SU-DHL-6 (cell line): Measurements from ENCODE around the gene AREL1.
A peak's percentile ranks its signal among the peaks of the same experiment; 100 is the strongest.
"Not testable (repeated sequence)": the region's sequence is repeated elsewhere in the genome, so short reads cannot be mapped to it uniquely, and the experiment has no call there.

Source experiments
- H2AFZ ChIP-seq: fragments of 200-600 bp; sonication (generic); 2 replicates; pipeline ENCODE4 v1.6.1; 2014; ENCODE audit warnings: low read depth, mild to moderate bottlenecking, moderate library complexity, mixed read lengths, antibody characterized with exemption, low read length; ENCODE audit not compliant: severe bottlenecking
- H3F3A ChIP-seq: fragments of 200-600 bp; shearing (Covaris generic); 2 replicates; pipeline ENCODE4 v1.6.0; 2016; ENCODE audit warnings: antibody characterized with exemption, mild to moderate bottlenecking; ENCODE audit not compliant: insufficient read depth
- H3K27ac ChIP-seq: fragments of 200-600 bp; sonication (generic); 2 replicates; pipeline ENCODE4 v1.5.1; 2016; ENCODE audit warnings: low read depth, mild to moderate bottlenecking, low read length, moderate library complexity, mixed read lengths
- H3K27me3 ChIP-seq: fragments of 200-600 bp; sonication (generic), shearing (Covaris generic); 2 replicates; pipeline ENCODE4 v1.6.0; 2014; ENCODE audit warnings: mild to moderate bottlenecking, low read length
- H3K36me3 ChIP-seq: fragments of 200-600 bp; sonication (generic); 2 replicates; pipeline ENCODE4 v1.6.1; 2014; ENCODE audit warnings: mild to moderate bottlenecking, low read length, mixed read lengths
- H3K4me2 ChIP-seq: fragments of 300-600, 200-600 bp; shearing (Covaris generic), sonication (generic); 2 replicates; pipeline ENCODE4 v1.6.0; 2014; ENCODE audit warnings: low read length, low read depth, mild to moderate bottlenecking; ENCODE audit not compliant: poor library complexity, severe bottlenecking
- H3K4me3 ChIP-seq: fragments of 200-600 bp; sonication (generic); 2 replicates; pipeline ENCODE4 v1.5.1; 2014; ENCODE audit warnings: antibody characterized with exemption, low read length, mild to moderate bottlenecking, mixed read lengths; ENCODE audit not compliant: insufficient read depth, poor library complexity, severe bottlenecking
- H3K79me2 ChIP-seq: fragments of 200-600 bp; sonication (generic); 2 replicates; pipeline ENCODE4 v1.6.1; 2014; ENCODE audit warnings: mild to moderate bottlenecking, low read length, moderate library complexity; ENCODE audit not compliant: insufficient read depth
- H3K9ac ChIP-seq: fragments of 200-600 bp; sonication (generic); 2 replicates; pipeline ENCODE4 v1.7.0; 2014; ENCODE audit warnings: mild to moderate bottlenecking, low read length
- H3K9me2 ChIP-seq: fragments of 200-600 bp; sonication (generic); replicated peaks from 2 replicates; pipeline ENCODE4 v1.6.1; 2014; ENCODE audit warnings: low read length; ENCODE audit not compliant: insufficient read depth
- H3K9me3 ChIP-seq: fragments of 200-600 bp; sonication (generic); 2 replicates; pipeline ENCODE4 v1.6.1; 2014; ENCODE audit warnings: low read length, mixed read lengths; ENCODE audit not compliant: insufficient read depth
- H4K20me1 ChIP-seq: fragments of 200-600 bp; sonication (generic); 2 replicates; pipeline ENCODE4 v1.6.1; 2014; ENCODE audit warnings: low read depth, mild to moderate bottlenecking, antibody characterized with exemption, low read length, moderate library complexity, mixed read lengths
- EZH2phosphoT487 ChIP-seq: fragments of 200-600 bp; sonication (generic), shearing (Covaris generic); conservative IDR thresholded peaks from 2 replicates; pipeline ENCODE4 v1.6.1; 2018; ENCODE audit warnings: mild to moderate bottlenecking, antibody characterized with exemption, low read length, moderate library complexity, mixed read lengths
- TF ChIP-seq, protein P1 (sequence below): fragments of 200-600 bp; sonication (generic); IDR thresholded peaks from one replicate; pipeline ENCODE4 v1.5.1; 2017; ENCODE audit warnings: antibody characterized with exemption, mild to moderate bottlenecking, low read length, moderate library complexity; ENCODE audit not compliant: insufficient read depth, poor library complexity, severe bottlenecking

The AREL1 gene, protein sequence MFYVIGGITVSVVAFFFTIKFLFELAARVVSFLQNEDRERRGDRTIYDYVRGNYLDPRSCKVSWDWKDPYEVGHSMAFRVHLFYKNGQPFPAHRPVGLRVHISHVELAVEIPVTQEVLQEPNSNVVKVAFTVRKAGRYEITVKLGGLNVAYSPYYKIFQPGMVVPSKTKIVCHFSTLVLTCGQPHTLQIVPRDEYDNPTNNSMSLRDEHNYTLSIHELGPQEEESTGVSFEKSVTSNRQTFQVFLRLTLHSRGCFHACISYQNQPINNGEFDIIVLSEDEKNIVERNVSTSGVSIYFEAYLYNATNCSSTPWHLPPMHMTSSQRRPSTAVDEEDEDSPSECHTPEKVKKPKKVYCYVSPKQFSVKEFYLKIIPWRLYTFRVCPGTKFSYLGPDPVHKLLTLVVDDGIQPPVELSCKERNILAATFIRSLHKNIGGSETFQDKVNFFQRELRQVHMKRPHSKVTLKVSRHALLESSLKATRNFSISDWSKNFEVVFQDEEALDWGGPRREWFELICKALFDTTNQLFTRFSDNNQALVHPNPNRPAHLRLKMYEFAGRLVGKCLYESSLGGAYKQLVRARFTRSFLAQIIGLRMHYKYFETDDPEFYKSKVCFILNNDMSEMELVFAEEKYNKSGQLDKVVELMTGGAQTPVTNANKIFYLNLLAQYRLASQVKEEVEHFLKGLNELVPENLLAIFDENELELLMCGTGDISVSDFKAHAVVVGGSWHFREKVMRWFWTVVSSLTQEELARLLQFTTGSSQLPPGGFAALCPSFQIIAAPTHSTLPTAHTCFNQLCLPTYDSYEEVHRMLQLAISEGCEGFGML

DNA sequence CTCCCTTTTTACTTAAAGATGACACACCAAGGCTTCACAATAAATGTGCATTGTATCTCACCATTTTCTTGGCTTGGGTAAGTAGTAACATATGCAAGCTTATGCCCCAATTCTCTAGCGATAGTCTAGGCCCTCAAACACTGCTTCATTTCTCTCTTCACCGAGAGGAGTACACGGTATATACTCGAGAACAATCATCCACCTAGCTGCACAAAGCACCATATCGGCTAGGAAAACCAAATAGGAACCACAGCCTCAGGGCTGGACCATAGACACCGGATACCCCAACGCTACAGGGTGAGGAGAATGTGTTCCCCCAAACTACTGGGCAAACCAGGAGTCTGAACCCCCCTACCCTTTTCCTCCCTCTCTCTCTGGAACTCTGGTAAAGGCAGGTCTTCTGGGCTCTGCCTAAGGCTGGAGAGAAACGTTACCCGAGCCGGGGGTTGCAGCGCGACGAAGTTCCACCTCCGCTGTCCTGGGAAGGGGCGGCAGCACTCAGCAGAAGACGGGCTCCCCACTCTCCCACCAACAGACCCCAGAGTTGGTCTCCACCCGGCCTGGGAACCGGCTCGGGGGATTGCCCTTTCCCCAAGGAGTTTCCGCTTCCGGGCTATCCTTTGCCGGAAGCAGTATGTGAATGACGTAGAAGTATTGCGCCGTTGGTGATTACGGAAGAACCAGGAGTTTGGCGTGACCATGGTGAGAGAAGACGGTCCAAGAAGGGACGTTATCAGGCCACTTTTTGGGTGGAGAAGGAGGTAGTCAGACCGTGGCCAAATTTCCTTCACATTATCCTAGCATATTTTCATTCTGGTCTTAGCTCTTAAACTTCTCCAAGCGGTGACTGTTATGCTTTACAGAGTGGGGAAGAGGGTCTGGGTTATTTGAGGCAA, at the start of gene AREL1, which contains the start of gene FCF1:
Gene AREL1 (minus strand): TSS at position 582 of the 896 bp plus-strand sequence. CDS start 27,465 bp downstream, outside the sequence.
Gene FCF1 (plus strand): TSS at position 646 of the 896 bp plus-strand sequence. CDS start 54 bp downstream, at position 700.
- Histone ChIP-seq H2AFZ (peak within 1 kb of the TSS; percentile 29), H3K9me3 (no peaks in the 10 kb centered on the region), H3K27me3 (no peaks in the 10 kb centered on the region), H4K20me1 (no peaks in the 10 kb centered on the region), H3K27ac (no peak within 1 kb of the TSS), H3K9ac (peak within 1 kb of the TSS; percentile 70), H3K9me2 (no peaks in the 10 kb centered on the region), H3K4me3 (peak within 1 kb of the TSS; percentile 90), H3F3A (0 out of 2 replicates have a peak, but pooled peaks cover 5% of the 10 kb centered on the region), H3K36me3 (peaks cover 18% of the 10 kb centered on the region; the same call in 1 of the 2 replicates), H3K4me2 (peak within 1 kb of the TSS; percentile 86), H3K79me2 (peaks cover 70% of the 10 kb centered on the region)
- TF ChIP-seq EZH2phosphoT487, result no peak
- TF ChIP-seq, protein P1, sequence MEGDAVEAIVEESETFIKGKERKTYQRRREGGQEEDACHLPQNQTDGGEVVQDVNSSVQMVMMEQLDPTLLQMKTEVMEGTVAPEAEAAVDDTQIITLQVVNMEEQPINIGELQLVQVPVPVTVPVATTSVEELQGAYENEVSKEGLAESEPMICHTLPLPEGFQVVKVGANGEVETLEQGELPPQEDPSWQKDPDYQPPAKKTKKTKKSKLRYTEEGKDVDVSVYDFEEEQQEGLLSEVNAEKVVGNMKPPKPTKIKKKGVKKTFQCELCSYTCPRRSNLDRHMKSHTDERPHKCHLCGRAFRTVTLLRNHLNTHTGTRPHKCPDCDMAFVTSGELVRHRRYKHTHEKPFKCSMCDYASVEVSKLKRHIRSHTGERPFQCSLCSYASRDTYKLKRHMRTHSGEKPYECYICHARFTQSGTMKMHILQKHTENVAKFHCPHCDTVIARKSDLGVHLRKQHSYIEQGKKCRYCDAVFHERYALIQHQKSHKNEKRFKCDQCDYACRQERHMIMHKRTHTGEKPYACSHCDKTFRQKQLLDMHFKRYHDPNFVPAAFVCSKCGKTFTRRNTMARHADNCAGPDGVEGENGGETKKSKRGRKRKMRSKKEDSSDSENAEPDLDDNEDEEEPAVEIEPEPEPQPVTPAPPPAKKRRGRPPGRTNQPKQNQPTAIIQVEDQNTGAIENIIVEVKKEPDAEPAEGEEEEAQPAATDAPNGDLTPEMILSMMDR, result no peak

DNA sequence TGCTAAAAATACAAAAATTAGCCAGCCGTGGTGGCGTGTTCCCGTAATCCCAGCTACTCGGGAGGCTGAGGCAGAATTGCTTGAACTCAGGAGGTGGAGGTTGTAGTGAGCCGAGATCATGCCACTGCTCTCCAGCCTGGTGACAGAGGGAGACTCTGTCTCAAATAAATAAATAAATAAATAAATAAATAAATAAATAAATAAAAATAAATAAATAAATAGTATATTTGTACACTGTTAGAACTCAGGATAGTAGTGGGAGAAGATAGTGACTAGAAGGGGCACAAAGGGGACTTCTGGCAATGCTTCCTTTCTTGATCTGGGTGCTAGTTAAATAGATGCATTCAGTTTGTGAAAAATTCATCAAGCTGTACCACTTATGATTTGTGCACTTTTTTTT, 45.6 kb upstream of the AREL1 start:
- not testable (repeated sequence) for H3K27me3 ChIP-seq, H3K9me2 ChIP-seq, H3F3A ChIP-seq, H3K4me3 ChIP-seq, H3K9me3 ChIP-seq, H3K27ac ChIP-seq, H4K20me1 ChIP-seq, H2AFZ ChIP-seq, H3K4me2 ChIP-seq, H3K36me3 ChIP-seq, H3K9ac ChIP-seq, H3K79me2 ChIP-seq

DNA sequence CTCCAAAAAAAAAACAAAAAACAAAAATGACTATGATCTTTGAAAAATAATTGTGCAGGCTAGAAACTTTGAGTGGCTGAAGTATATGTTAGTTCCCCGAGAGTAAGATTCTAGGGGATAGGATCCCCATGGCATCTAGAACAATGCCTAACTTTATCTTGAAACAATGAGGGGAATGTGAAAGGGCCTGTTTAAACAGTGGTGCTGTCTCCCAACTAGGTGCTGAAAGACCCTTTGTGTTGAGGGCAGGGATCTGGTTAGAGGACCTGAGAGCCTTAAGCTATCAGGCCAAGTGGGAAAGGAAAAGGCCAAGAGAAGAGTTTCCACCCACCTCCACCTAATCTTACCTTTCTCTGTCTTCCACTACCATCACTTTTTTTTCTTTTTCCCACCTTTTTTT, 43.4 kb upstream of the AREL1 start:
- H3K9me3 ChIP-seq, result peaks cover 10% of the 10 kb centered on the region; the same call in 1 of the 2 replicates
- H3K9ac ChIP-seq, result no peak overlapping the region
- H3K27ac ChIP-seq, result no peak overlapping the region
- no peaks in the 10 kb centered on the region for H3K27me3 ChIP-seq
- no peaks in the 10 kb centered on the region for H3K9me2 ChIP-seq
- H3K36me3 ChIP-seq, result no peaks in the 10 kb centered on the region
- no peaks in the 10 kb centered on the region for H4K20me1 ChIP-seq
- H2AFZ ChIP-seq, result no peak overlapping the region
- TF ChIP-seq, protein P1, result no peak
- no peak for TF ChIP-seq EZH2phosphoT487
- H3K4me3 ChIP-seq, result no peak overlapping the region
- no peak overlapping the region for H3K4me2 ChIP-seq
- H3F3A ChIP-seq, result no peaks in the 10 kb centered on the region
- H3K79me2 ChIP-seq, result no peaks in the 10 kb centered on the region
